NCI-H1092 (cell line): Measurements from ENCODE around the gene STX19.

Experiments used
- DNase-seq: peaks from one replicate; lab custom pipeline; 2025; lab: John Stamatoyannopoulos, UW

Gene STX19

GRCh38 chr3:94036909-94037507 is 8.6 kb upstream of the STX19 start:
- DNase-seq: no peak

GRCh38 chr3:94026623-94027022 is 1.8 kb downstream of the STX19 start:
- DNase-seq: no peak

- DNase-seq: no peak
These were observed 4.0 kb downstream of the STX19 start for GRCh38 chr3:94024385-94024784.

GRCh38 chr3:94020293-94020692 is 8.1 kb downstream of the STX19 start:
- no peak for DNase-seq

GRCh38 chr3:94019659-94020058 is 8.7 kb downstream of the STX19 start:
- DNase-seq: no peak

- no peak for DNase-seq
These were observed 13.4 kb downstream of the STX19 start for GRCh38 chr3:94015025-94015424.

GRCh38 chr3:94012185-94012584 is 16.2 kb downstream of the STX19 start:
- DNase-seq: no peak

- no peak for DNase-seq
These were observed 17.1 kb downstream of the STX19 start for GRCh38 chr3:94011233-94011711.

GRCh38 chr3:94009608-94010007 is 18.8 kb downstream of the STX19 start:
- no peak for DNase-seq

GRCh38 chr3:94008253-94008652 is 20.1 kb downstream of the STX19 start:
- DNase-seq: no peak

- no peak for DNase-seq
These were observed 24.0 kb downstream of the STX19 start for GRCh38 chr3:94004301-94004910.

- DNase-seq: no peak
These were observed 26.4 kb downstream of the STX19 start for GRCh38 chr3:94001827-94002495.

- no peak for DNase-seq
These were observed 27.2 kb downstream of the STX19 start for GRCh38 chr3:94001191-94001590.

- no peak for DNase-seq
These were observed 34.3 kb downstream of the STX19 start for GRCh38 chr3:93994056-93994455.

- DNase-seq: no peak
These were observed 36.2 kb downstream of the STX19 start for GRCh38 chr3:93992207-93992606.

GRCh38 chr3:93991631-93992030 is 36.8 kb downstream of the STX19 start:
- DNase-seq: no peak

GRCh38 chr3:93989241-93989640 is 39.2 kb downstream of the STX19 start:
- DNase-seq: no peak

- DNase-seq: no peak
These were observed 39.6 kb downstream of the STX19 start for GRCh38 chr3:93988764-93989163.

- DNase-seq: no peak
These were observed 40.1 kb downstream of the STX19 start for GRCh38 chr3:93988283-93988682.

GRCh38 chr3:93984618-93985017 is 43.8 kb downstream of the STX19 start:
- DNase-seq: no peak

- DNase-seq: no peak
These were observed 45.0 kb downstream of the STX19 start for GRCh38 chr3:93983408-93983807.

GRCh38 chr3:93981649-93982048 is 46.7 kb downstream of the STX19 start:
- DNase-seq: no peak
